ENCODE measurements around the gene TRIM42. TPM values are rescaled to one million over a fixed set of nuclear protein-coding genes. Genes with fewer than 3 reads are reported as not detected.

The TRIM42 gene
- polyA plus RNA-seq, 1 donor from 2014 or later = not detected

DNA sequence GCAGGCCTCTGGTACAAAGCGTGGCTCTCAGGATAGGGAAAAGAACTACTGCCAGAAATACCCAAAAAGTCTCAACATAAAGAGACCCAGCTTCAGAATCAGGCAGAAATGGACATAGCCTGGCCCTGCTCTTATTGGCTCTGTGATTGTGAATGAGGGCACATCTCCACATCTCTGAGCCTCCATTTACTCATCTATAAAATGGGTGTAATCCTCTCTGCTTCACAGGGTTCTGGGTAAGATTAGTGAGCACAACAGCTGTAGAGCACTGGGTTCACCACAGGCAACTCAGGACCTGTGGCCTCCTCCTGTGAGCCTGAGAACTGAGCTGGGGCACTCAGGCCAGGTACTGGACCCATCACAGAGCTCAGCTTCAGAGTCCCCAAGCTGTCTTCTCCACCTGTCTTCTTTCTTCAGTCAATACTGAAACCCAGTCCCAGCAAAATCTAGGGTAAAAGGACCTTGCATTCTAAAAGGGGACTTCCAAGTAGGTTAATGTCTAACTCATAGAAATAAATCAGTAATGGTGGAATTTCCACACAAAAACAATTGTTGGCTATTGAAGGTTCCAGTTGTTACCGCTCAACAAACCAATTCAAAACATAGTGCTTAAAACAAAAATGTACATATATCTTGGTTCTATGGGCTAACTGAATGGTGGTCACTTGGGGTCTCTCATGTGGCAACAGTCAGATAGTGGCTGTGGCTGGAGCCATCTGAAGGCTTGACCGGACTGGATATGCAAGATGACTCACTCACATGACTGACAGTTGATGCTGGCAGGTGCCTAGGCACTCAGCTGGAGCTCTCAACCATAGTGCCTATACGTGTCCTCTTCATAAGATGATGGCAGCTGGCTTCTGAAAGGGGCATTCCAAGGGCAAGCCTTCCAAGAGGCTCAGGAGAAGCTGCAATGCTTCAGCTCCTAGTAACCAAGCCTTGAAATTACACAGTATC lies 47.3 kb downstream of the TRIM42 start:
- Histone ChIP-seq H3K4me2 (ENCODE audit: low read length) (no peak overlapping the region), H3K27me3 (ENCODE audit: insufficient read depth, low read depth, low read length) (no peaks in the 10 kb centered on the region), H3K9me2 (ENCODE audit: insufficient read depth, low read length) (no peaks in the 10 kb centered on the region), H3K4me3 (ENCODE audit: low read length) (no peak overlapping the region), H3K79me2 (replicated peaks; ENCODE audit: insufficient read depth, low read length) (no peaks in the 10 kb centered on the region), H2AFZ (ENCODE audit: low read depth, low read length) (no peak overlapping the region), H3K9ac (ENCODE audit: low read length) (no peak overlapping the region), H3K27ac (ENCODE audit: low read length) (no peak overlapping the region), H3F3A (ENCODE audit: insufficient read depth, low read length, poor library complexity, severe bottlenecking) (no peaks in the 10 kb centered on the region), H4K20me1 (ENCODE audit: insufficient read depth) (no peaks in the 10 kb centered on the region), H3K9me3 (ENCODE audit: low read length) (no peaks in the 10 kb centered on the region), H3K36me3 (ENCODE audit: insufficient read depth, low read length) (no peaks in the 10 kb centered on the region)
- TF ChIP-seq SMC3 (conservative IDR thresholded peaks at IDR 0.05; ENCODE audit: poor library complexity) (no peak), POLR2AphosphoS5 (IDR thresholded peaks at IDR 0.05) (no peak), TAF1 (IDR thresholded peaks at IDR 0.05; ENCODE audit: low read depth) (no peak)

DNA sequence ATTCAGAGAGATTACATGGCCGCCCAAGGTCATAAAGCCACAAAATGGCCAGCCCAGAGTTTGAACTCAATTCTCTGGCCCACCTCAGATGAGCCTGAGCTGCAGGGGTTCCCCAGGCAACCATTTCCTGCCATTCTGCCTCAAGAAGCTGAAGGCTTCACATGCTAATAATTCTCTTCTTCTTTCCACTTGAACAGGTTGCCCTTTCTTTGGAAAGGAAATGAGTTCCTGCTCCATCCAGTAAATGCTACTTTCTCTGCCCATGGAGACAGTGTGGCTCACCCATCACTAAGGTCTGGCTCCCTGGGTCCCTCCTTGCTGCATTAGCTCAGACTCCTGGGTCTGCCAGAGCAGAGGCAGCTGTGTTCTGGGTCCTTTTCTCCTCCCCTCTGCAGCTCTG lies 48.2 kb downstream of the TRIM42 start:
- H3K4me3 ChIP-seq (ENCODE audit: low read length) = no peak overlapping the region
- H3F3A ChIP-seq (ENCODE audit: insufficient read depth, low read length, poor library complexity, severe bottlenecking) = no peaks in the 10 kb centered on the region
- H3K9me2 ChIP-seq (ENCODE audit: insufficient read depth, low read length) = no peaks in the 10 kb centered on the region
- H3K4me2 ChIP-seq (ENCODE audit: low read length) = no peak overlapping the region
- TF ChIP-seq EZH2 (IDR thresholded peaks at IDR 0.05; ENCODE audit: borderline replicate concordance, insufficient read depth, low read length, poor library complexity, severe bottlenecking) = no peak
- no peak for TF ChIP-seq POLR2AphosphoS5 (IDR thresholded peaks at IDR 0.05)
- TF ChIP-seq, protein P1, sequence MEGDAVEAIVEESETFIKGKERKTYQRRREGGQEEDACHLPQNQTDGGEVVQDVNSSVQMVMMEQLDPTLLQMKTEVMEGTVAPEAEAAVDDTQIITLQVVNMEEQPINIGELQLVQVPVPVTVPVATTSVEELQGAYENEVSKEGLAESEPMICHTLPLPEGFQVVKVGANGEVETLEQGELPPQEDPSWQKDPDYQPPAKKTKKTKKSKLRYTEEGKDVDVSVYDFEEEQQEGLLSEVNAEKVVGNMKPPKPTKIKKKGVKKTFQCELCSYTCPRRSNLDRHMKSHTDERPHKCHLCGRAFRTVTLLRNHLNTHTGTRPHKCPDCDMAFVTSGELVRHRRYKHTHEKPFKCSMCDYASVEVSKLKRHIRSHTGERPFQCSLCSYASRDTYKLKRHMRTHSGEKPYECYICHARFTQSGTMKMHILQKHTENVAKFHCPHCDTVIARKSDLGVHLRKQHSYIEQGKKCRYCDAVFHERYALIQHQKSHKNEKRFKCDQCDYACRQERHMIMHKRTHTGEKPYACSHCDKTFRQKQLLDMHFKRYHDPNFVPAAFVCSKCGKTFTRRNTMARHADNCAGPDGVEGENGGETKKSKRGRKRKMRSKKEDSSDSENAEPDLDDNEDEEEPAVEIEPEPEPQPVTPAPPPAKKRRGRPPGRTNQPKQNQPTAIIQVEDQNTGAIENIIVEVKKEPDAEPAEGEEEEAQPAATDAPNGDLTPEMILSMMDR (IDR thresholded peaks at IDR 0.05; ENCODE audit: poor library complexity, severe bottlenecking) = no peak
- TF ChIP-seq RAD21 (conservative IDR thresholded peaks at IDR 0.05) = no peak
- H4K20me1 ChIP-seq (ENCODE audit: insufficient read depth) = no peaks in the 10 kb centered on the region
- H2AFZ ChIP-seq (ENCODE audit: low read depth, low read length) = no peak overlapping the region
- no peaks in the 10 kb centered on the region for H3K36me3 ChIP-seq (ENCODE audit: insufficient read depth, low read length)
- H3K27ac ChIP-seq (ENCODE audit: low read length) = no peak overlapping the region
- H3K79me2 ChIP-seq (replicated peaks; ENCODE audit: insufficient read depth, low read length) = no peaks in the 10 kb centered on the region
- H3K9me3 ChIP-seq (ENCODE audit: low read length) = no peaks in the 10 kb centered on the region
- no peaks in the 10 kb centered on the region for H3K27me3 ChIP-seq (ENCODE audit: insufficient read depth, low read depth, low read length)
- H3K9ac ChIP-seq (ENCODE audit: low read length) = no peak overlapping the region

DNA sequence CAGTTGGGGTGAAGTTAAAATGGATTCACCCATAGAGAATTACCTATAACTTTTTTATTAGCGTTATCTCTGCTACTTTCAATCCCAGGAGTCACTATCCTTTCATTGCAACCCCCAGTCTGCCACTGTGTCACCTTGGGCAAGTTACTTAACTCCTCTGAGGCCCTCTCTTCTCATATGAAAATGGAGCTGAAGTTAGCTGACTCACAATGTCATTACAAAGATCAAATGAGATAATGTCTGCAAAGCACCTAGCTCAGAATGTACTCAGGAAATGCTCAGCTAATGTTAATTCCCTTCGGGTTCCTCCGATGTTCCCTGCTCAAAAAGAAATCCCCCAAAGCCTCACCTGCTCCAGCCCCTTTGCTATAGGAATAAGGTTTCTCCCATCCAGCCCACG lies 50.0 kb downstream of the TRIM42 start:
- no peak overlapping the region for H3K4me3 ChIP-seq (ENCODE audit: low read length)
- no peak overlapping the region for H2AFZ ChIP-seq (ENCODE audit: low read depth, low read length)
- no peaks in the 10 kb centered on the region for H3K36me3 ChIP-seq (ENCODE audit: insufficient read depth, low read length)
- H3K9me2 ChIP-seq (ENCODE audit: insufficient read depth, low read length) = no peaks in the 10 kb centered on the region
- no peak overlapping the region for H3K9ac ChIP-seq (ENCODE audit: low read length)
- H3K27ac ChIP-seq (ENCODE audit: low read length) = no peak overlapping the region
- no peaks in the 10 kb centered on the region for H3K27me3 ChIP-seq (ENCODE audit: insufficient read depth, low read depth, low read length)
- H3K4me2 ChIP-seq (ENCODE audit: low read length) = no peak overlapping the region
- TF ChIP-seq, protein P2, sequence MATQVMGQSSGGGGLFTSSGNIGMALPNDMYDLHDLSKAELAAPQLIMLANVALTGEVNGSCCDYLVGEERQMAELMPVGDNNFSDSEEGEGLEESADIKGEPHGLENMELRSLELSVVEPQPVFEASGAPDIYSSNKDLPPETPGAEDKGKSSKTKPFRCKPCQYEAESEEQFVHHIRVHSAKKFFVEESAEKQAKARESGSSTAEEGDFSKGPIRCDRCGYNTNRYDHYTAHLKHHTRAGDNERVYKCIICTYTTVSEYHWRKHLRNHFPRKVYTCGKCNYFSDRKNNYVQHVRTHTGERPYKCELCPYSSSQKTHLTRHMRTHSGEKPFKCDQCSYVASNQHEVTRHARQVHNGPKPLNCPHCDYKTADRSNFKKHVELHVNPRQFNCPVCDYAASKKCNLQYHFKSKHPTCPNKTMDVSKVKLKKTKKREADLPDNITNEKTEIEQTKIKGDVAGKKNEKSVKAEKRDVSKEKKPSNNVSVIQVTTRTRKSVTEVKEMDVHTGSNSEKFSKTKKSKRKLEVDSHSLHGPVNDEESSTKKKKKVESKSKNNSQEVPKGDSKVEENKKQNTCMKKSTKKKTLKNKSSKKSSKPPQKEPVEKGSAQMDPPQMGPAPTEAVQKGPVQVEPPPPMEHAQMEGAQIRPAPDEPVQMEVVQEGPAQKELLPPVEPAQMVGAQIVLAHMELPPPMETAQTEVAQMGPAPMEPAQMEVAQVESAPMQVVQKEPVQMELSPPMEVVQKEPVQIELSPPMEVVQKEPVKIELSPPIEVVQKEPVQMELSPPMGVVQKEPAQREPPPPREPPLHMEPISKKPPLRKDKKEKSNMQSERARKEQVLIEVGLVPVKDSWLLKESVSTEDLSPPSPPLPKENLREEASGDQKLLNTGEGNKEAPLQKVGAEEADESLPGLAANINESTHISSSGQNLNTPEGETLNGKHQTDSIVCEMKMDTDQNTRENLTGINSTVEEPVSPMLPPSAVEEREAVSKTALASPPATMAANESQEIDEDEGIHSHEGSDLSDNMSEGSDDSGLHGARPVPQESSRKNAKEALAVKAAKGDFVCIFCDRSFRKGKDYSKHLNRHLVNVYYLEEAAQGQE (IDR thresholded peaks at IDR 0.05; ENCODE audit: borderline replicate concordance) = no peak
- TF ChIP-seq TAF1 (IDR thresholded peaks at IDR 0.05; ENCODE audit: low read depth) (no peak), SMC3 (conservative IDR thresholded peaks at IDR 0.05; ENCODE audit: poor library complexity) (no peak), EP300 (conservative IDR thresholded peaks at IDR 0.05; ENCODE audit: poor library complexity, severe bottlenecking) (no peak), EZH2 (IDR thresholded peaks at IDR 0.05; ENCODE audit: borderline replicate concordance, insufficient read depth, low read length, poor library complexity, severe bottlenecking) (no peak), POLR2AphosphoS5 (IDR thresholded peaks at IDR 0.05) (no peak), RAD21 (conservative IDR thresholded peaks at IDR 0.05) (no peak), MXI1 (conservative IDR thresholded peaks at IDR 0.05; ENCODE audit: poor library complexity, severe bottlenecking) (no peak)
- TF ChIP-seq, protein P1 (IDR thresholded peaks at IDR 0.05; ENCODE audit: poor library complexity, severe bottlenecking) = no peak
- H3K79me2 ChIP-seq (replicated peaks; ENCODE audit: insufficient read depth, low read length) = no peaks in the 10 kb centered on the region
- H3F3A ChIP-seq (ENCODE audit: insufficient read depth, low read length, poor library complexity, severe bottlenecking) = no peaks in the 10 kb centered on the region
- no peaks in the 10 kb centered on the region for H3K9me3 ChIP-seq (ENCODE audit: low read length)
- H4K20me1 ChIP-seq (ENCODE audit: insufficient read depth) = no peaks in the 10 kb centered on the region

All from neural cell (in vitro differentiated cells).